A375 (cell line): ENCODE results near the gene RBM4B. TPM values are rescaled to one million over a fixed set of nuclear protein-coding genes. Genes with fewer than 3 reads are reported as not detected.

ENCODE experiments used
- small RNA-seq: library from RNA; depleted of rRNA; stranded (forward); fragments of <200 nt; gene quantifications from one replicate; pipeline ENCODE3, GENCODE V24; 2014
- total RNA-seq: library from RNA; depleted of rRNA; stranded (reverse); fragments of >200 nt; shearing (Covaris generic); gene quantifications from 2 replicates; pipeline ENCODE4 v1.2.3, GENCODE V29; 2014; rRNA removed

Gene RBM4B, protein sequence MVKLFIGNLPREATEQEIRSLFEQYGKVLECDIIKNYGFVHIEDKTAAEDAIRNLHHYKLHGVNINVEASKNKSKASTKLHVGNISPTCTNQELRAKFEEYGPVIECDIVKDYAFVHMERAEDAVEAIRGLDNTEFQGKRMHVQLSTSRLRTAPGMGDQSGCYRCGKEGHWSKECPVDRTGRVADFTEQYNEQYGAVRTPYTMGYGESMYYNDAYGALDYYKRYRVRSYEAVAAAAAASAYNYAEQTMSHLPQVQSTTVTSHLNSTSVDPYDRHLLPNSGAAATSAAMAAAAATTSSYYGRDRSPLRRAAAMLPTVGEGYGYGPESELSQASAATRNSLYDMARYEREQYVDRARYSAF
- total RNA-seq, result 15.4 and 24.4 TPM in 2 replicates

DNA sequence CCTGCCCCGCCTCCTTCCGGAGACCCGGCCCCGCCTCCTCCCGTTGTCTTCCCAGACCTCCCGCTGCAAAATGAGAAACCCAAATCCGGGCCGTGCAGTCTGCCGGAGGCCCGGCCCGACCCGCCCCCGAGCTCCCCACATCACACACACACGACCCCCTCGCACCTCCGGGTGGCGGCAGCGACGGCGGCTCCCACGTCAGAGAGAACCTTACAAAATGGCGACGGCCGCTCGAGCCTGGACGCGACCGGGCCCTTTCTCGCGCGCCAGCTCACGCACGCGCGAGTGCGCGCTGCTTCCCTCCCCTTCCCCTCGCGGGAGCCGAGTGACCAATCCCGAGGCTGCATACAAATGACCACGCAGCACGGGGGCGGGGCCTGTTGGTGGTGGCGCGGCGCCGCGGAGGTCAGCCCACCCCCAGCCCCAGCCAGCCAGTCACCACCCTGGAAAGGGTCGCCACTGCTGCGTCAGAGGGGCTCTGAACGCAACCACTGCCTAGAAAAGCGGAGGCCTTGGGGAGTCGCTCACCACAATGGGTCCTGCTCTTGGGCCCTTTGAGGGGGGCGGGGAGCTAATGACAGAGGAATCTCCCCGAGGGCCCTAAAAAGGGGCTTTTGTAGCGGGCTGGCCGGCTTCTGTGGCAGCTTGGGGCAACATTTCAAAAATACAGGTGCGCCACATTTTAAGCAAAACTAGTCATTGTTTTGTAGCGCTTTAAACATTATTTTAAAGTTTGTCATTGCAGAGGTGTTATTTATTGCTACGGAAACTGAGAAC, at the start of gene RBM4B:
Gene RBM4B (minus strand): TSS at position 289 of the 777 bp plus-strand sequence. CDS start 808 bp downstream, outside the sequence.

DNA sequence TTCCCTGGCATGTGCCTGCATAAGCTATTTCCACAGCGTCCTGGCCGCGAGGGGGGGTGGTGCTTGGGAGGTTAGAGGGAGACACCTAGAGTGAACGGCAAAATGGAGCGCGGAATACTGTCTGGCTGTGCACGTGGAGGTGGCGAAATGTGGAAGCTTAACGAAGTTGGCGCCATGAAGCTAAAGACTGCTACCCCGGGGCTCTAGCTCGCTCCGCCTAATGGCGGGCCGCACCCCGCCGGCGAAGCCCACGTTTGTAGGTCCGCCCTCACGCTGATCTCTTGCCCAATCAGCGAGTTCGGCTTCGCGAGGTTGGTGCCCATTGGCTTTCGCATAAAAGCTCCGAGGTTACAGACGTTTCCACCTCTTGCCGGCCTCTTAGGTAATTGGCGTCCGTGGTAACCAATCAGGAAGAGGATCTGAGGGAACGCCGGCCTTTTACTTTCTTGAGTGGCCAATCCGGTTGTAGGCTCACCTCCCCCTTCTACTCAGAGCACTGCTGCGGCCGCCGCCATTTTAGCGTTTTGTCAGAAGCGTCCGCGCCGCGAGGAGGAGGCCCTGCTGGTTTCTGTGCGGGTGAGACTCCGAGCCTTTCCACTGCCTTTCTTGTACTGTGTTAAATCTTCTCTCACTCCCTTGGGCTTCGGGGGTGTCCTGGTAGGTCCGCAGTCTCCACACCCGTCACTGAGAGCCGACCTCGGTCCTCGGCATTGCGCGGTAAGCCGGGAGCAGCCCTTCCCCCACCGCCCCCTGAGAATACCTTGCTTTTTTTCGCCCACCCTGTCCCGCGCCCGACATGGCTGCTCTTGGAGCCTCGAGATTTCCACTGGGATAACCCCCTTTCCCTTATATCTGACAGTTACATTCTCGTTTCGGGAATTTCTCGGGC, 39.3 kb downstream of the RBM4B start, which contains the start of gene RBM4:
Gene RBM4 (plus strand): TSS at position 527 of the 889 bp plus-strand sequence. CDS start 1,009 bp downstream, outside the sequence.

GRCh38 chr11:66616379-66617154, 61.1 kb downstream of the RBM4B start, which contains the start of gene RBM14:
Gene RBM14 (plus strand): TSS chr11:66616630. CDS start chr11:66616721, 91 bp downstream.

Small RNA genes lying within 50 kb of the gene (small RNA-seq; reads per million reads assigned to genes)
- gene RN7SL12P, result not detected
- not detected for gene RNU4-39P

Other genes with a start within 250 kb of the RBM4B start
- gene MRPL11, start 239.0 kb downstream of the RBM4B start, total RNA-seq, result 109 and 113 TPM in 2 replicates
- gene PELI3, start 211.0 kb downstream of the RBM4B start, total RNA-seq, result 12.8 and 15.4 TPM in 2 replicates
- gene DPP3, start 197.5 kb downstream of the RBM4B start, total RNA-seq, result 71.8 and 82.1 TPM in 2 replicates
- 22.4 and 28.0 TPM in 2 replicates for gene BBS1, start 167.3 kb downstream of the RBM4B start, total RNA-seq
- gene ZDHHC24, start 131.8 kb downstream of the RBM4B start, total RNA-seq, result 16.7 and 17.1 TPM in 2 replicates
- not detected in 2 replicates for gene ACTN3, start 131.0 kb downstream of the RBM4B start, total RNA-seq
- 38.9 and 40.9 TPM in 2 replicates for gene CTSF, start 109.3 kb downstream of the RBM4B start, total RNA-seq
- gene CCDC87, start 84.8 kb downstream of the RBM4B start, total RNA-seq, result 0.11 TPM in 1 of 2 replicates, not detected in the other
- gene CCS, start 84.7 kb downstream of the RBM4B start, total RNA-seq, result 24.3 and 27.7 TPM in 2 replicates
- 69.1 and 71.7 TPM in 2 replicates for gene RBM14, start 61.3 kb downstream of the RBM4B start, total RNA-seq
- 102 and 124 TPM in 2 replicates for gene RBM4, start 39.2 kb downstream of the RBM4B start, total RNA-seq
- 96.9 and 143 TPM in 2 replicates for gene SPTBN2, start 51.3 kb upstream of the RBM4B start, total RNA-seq
- gene RCE1, start 165.6 kb upstream of the RBM4B start, total RNA-seq, result 34.0 and 34.2 TPM in 2 replicates
- gene LRFN4, start 179.2 kb upstream of the RBM4B start, total RNA-seq, result 30.2 and 41.9 TPM in 2 replicates